HL-60 (cell line): Measurements from ENCODE around the gene DPEP1.

ENCODE experiments used
- GABPA ChIP-seq: IDR thresholded peaks from 2 replicates; pipeline ENCODE4 v1.6.1; 2012; ENCODE audit warnings: low read depth
- POLR2AphosphoS5 ChIP-seq: IDR thresholded peaks from 2 replicates; pipeline ENCODE4 v1.6.1; 2012; ENCODE audit warnings: low read depth
- SPI1 ChIP-seq: IDR thresholded peaks from 2 replicates; pipeline ENCODE4 v1.6.1; 2012; ENCODE audit warnings: low read depth, mild to moderate bottlenecking, borderline replicate concordance
- TF ChIP-seq, protein P1 (sequence below): IDR thresholded peaks from one replicate; pipeline ENCODE4 v1.5.1; 2011; ENCODE audit warnings: low read length, control low read depth, inconsistent platforms; ENCODE audit not compliant: insufficient read depth
- TF ChIP-seq, protein P2 (sequence below): IDR thresholded peaks from 2 replicates; pipeline ENCODE4 v1.6.1; 2012; ENCODE audit warnings: low read depth; ENCODE audit not compliant: insufficient replicate concordance

DNA sequence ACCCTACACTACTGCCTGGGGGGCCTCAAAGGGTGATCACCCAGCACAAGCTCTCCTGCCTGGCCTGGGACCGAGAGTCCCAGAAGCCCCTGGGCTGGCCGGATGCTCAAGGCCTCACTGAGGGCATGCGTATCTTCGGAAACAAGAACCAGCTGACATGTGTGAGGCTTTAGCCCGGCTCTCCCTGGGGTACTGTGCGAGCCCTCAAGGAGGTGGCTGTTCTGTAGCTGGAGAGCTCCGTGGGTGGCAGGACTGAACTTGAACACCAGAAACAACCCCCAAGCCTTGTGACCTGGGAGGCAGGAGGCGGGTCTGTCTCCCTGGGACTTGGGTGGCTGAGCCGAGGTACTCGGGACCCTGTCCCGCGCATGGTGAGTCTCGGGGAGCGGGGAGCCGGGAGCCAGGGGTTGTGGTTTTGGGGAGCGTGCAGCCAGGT, 7.0 kb downstream of the DPEP1 start:
- TF ChIP-seq, protein P1, sequence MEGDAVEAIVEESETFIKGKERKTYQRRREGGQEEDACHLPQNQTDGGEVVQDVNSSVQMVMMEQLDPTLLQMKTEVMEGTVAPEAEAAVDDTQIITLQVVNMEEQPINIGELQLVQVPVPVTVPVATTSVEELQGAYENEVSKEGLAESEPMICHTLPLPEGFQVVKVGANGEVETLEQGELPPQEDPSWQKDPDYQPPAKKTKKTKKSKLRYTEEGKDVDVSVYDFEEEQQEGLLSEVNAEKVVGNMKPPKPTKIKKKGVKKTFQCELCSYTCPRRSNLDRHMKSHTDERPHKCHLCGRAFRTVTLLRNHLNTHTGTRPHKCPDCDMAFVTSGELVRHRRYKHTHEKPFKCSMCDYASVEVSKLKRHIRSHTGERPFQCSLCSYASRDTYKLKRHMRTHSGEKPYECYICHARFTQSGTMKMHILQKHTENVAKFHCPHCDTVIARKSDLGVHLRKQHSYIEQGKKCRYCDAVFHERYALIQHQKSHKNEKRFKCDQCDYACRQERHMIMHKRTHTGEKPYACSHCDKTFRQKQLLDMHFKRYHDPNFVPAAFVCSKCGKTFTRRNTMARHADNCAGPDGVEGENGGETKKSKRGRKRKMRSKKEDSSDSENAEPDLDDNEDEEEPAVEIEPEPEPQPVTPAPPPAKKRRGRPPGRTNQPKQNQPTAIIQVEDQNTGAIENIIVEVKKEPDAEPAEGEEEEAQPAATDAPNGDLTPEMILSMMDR: no peak
- TF ChIP-seq, protein P2, sequence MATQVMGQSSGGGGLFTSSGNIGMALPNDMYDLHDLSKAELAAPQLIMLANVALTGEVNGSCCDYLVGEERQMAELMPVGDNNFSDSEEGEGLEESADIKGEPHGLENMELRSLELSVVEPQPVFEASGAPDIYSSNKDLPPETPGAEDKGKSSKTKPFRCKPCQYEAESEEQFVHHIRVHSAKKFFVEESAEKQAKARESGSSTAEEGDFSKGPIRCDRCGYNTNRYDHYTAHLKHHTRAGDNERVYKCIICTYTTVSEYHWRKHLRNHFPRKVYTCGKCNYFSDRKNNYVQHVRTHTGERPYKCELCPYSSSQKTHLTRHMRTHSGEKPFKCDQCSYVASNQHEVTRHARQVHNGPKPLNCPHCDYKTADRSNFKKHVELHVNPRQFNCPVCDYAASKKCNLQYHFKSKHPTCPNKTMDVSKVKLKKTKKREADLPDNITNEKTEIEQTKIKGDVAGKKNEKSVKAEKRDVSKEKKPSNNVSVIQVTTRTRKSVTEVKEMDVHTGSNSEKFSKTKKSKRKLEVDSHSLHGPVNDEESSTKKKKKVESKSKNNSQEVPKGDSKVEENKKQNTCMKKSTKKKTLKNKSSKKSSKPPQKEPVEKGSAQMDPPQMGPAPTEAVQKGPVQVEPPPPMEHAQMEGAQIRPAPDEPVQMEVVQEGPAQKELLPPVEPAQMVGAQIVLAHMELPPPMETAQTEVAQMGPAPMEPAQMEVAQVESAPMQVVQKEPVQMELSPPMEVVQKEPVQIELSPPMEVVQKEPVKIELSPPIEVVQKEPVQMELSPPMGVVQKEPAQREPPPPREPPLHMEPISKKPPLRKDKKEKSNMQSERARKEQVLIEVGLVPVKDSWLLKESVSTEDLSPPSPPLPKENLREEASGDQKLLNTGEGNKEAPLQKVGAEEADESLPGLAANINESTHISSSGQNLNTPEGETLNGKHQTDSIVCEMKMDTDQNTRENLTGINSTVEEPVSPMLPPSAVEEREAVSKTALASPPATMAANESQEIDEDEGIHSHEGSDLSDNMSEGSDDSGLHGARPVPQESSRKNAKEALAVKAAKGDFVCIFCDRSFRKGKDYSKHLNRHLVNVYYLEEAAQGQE: no peak
- TF ChIP-seq GABPA (no peak), POLR2AphosphoS5 (no peak), SPI1 (no peak)
